Keratinocyte (primary cell): ENCODE results near the gene GALNT6. TPM values are rescaled to one million over a fixed set of nuclear protein-coding genes. Genes with fewer than 3 reads are reported as not detected.

Experiments used
- DNase-seq: peaks from one replicate; pipeline ENCODE4 v3.0.0-alpha.2; 2011; ENCODE audit warnings: low read depth, missing footprints, low spot score
- FAIRE-seq: peaks from 2 replicates; lab custom pipeline; 2011; peaks lifted over from hg19 to GRCh38; lab: Jason Lieb, UNC
- H2AFZ ChIP-seq: 2 replicates; pipeline ENCODE4 v1.6.0; 2012; ENCODE audit warnings: low read length, control low read depth, inconsistent platforms; ENCODE audit not compliant: control insufficient read depth
- H3K27ac ChIP-seq: 2 replicates; pipeline ENCODE4 v1.5.1; 2011; ENCODE audit warnings: low read length; ENCODE audit not compliant: control insufficient read depth, insufficient read depth
- H3K27me3 ChIP-seq: 3 replicates; pipeline ENCODE4 v1.6.0; 2011; ENCODE audit warnings: low read length; ENCODE audit not compliant: control insufficient read depth, insufficient read depth; ENCODE audit errors: extremely low read depth
- H3K36me3 ChIP-seq, 2 experiments: 2 replicates in 1 of 2; 3 replicates in 1 of 2; pipeline ENCODE4 v1.5.1; 2011; ENCODE audit warnings: low read length in 2 of 2, mild to moderate bottlenecking in 1 of 2; ENCODE audit not compliant: control insufficient read depth in 2 of 2, insufficient read depth in 2 of 2; ENCODE audit errors: extremely low read depth in 1 of 2
- H3K4me1 ChIP-seq: 3 replicates; pipeline ENCODE4 v1.5.1; 2011; ENCODE audit warnings: low read length; ENCODE audit not compliant: control insufficient read depth, insufficient read depth; ENCODE audit errors: extremely low read depth
- H3K4me2 ChIP-seq: 3 replicates; pipeline ENCODE4 v1.6.0; 2011; ENCODE audit warnings: low read depth, low read length; ENCODE audit not compliant: control insufficient read depth, insufficient read depth; ENCODE audit errors: extremely low read depth
- H3K4me3 ChIP-seq, 3 experiments: fragments of 200-600 bp in 1 of 3; sonication (generic) in 1 of 3; 2 replicates in 2 of 3; 3 replicates in 1 of 3; pipeline ENCODE4 v1.5.1; 2011 to 2016; ENCODE audit warnings: low read length in 3 of 3, mild to moderate bottlenecking in 3 of 3, control low read depth in 2 of 3, inconsistent platforms in 1 of 3, low read depth in 1 of 3, mixed read lengths in 1 of 3, mixed run types in 1 of 3, moderate library complexity in 1 of 3; ENCODE audit not compliant: control insufficient read depth in 2 of 3, insufficient read depth in 2 of 3; ENCODE audit errors: extremely low read depth in 1 of 3
- H3K79me2 ChIP-seq: 2 replicates; pipeline ENCODE4 v1.6.0; 2012; ENCODE audit warnings: low read length; ENCODE audit not compliant: control insufficient read depth, insufficient read depth
- H3K9ac ChIP-seq: 3 replicates; pipeline ENCODE4 v1.6.0; 2011; ENCODE audit warnings: low read length; ENCODE audit not compliant: control insufficient read depth, insufficient read depth; ENCODE audit errors: extremely low read depth
- H3K9me1 ChIP-seq: 3 replicates; pipeline ENCODE4 v1.6.0; 2011; ENCODE audit warnings: low read length; ENCODE audit not compliant: control insufficient read depth, insufficient read depth; ENCODE audit errors: extremely low read depth
- H3K9me3 ChIP-seq: 2 replicates; pipeline ENCODE4 v1.5.1; 2012; ENCODE audit warnings: low read depth, low read length; ENCODE audit not compliant: control insufficient read depth
- H4K20me1 ChIP-seq: 3 replicates; pipeline ENCODE4 v1.6.0; 2011; ENCODE audit warnings: low read length; ENCODE audit not compliant: control insufficient read depth, insufficient read depth; ENCODE audit errors: extremely low read depth
- CTCF ChIP-seq, 3 experiments: IDR thresholded peaks in 1 of 3; conservative IDR thresholded peaks in 1 of 3; optimal IDR thresholded peaks in 1 of 3; 2 replicates in 2 of 3; 3 replicates in 1 of 3; pipeline versions ENCODE3 to v1.5.1; 2011; ENCODE audit warnings: low read length in 3 of 3, mild to moderate bottlenecking in 3 of 3, moderate library complexity in 2 of 3, control low read depth in 1 of 3, inconsistent platforms in 1 of 3; ENCODE audit not compliant: insufficient read depth in 2 of 3; ENCODE audit errors: extremely low read depth in 1 of 3
- EZH2 ChIP-seq: IDR thresholded peaks from one replicate; pipeline ENCODE4 v1.6.1; 2012; ENCODE audit warnings: inconsistent platforms, mild to moderate bottlenecking, low read length, moderate library complexity
- dilution Hi-C: fragments of 300-500 bp; cut with MboI; formaldehyde crosslinking; loops from one replicate; pipeline ENCODE4 v1.7.0; 2020; ENCODE audit warnings: low sequenced_read_pairs; ENCODE audit not compliant: extremely low pct_ligation_motif_present
- polyA plus RNA-seq, 5 experiments: library from polyadenylated mRNA; depleted of rRNA in 3 of 5; stranded (reverse) in 3 of 5; stranded (forward) in 1 of 5; unstranded in 1 of 5; fragments of >200 nt; gene quantifications; 1 replicate in 1 of 5; 2 replicates in 3 of 5; 3 replicates in 1 of 5; pipeline versions ENCODE4 v1.2.1 to v1.2.3, GENCODE V29; 2011 to 2012; ENCODE audit warnings: missing spikeins in 2 of 5, low read depth in 1 of 5, low replicate concordance in 1 of 5

The GALNT6 gene
- polyA plus RNA-seq, 1 donor (not counting 4 experiments of a cell fraction or from before 2014, with no cell fraction given) = 42.7 TPM

GRCh38 chr12:51364001-51364400, 27.2 kb downstream of the GALNT6 start:
- peaks cover 3% of the 10 kb centered on the region for H3K4me1 ChIP-seq
- no peak overlapping the region for H3K27ac ChIP-seq
- no peaks in the 10 kb centered on the region for H3K9me1 ChIP-seq
- H4K20me1 ChIP-seq = peaks cover 2% of the 10 kb centered on the region
- no peak overlapping the region for H2AFZ ChIP-seq
- no peak overlapping the region for H3K4me3 ChIP-seq
- FAIRE-seq (no peak), DNase-seq (no peak)
- no peaks in the 10 kb centered on the region for H3K9me3 ChIP-seq
- no peak for TF ChIP-seq CTCF (optimal IDR thresholded peaks at IDR 0.05 in 1 of 3, IDR thresholded peaks at IDR 0.05 in 1 of 3, conservative IDR thresholded peaks at IDR 0.05 in 1 of 3; ENCODE audit: extremely low read depth in 1 of 3, insufficient read depth in 2 of 3, low read length in 3 of 3)
- no peak for TF ChIP-seq EZH2
- dilution Hi-C loops = no loop called here
- H3K79me2 ChIP-seq = no peaks in the 10 kb centered on the region
- H3K27me3 ChIP-seq = no peaks in the 10 kb centered on the region
- no peak overlapping the region for H3K4me2 ChIP-seq
- no peak overlapping the region for H3K9ac ChIP-seq
- H3K36me3 ChIP-seq = peaks cover 35 to 40% of the 10 kb centered on the region in 2 experiments

GRCh38 chr12:51362747-51363342, 28.4 kb downstream of the GALNT6 start:
- peaks cover 31 to 45% of the 10 kb centered on the region in 2 experiments for H3K36me3 ChIP-seq
- no peak overlapping the region for H2AFZ ChIP-seq
- TF ChIP-seq EZH2 (no peak), CTCF (optimal IDR thresholded peaks at IDR 0.05 in 1 of 3, IDR thresholded peaks at IDR 0.05 in 1 of 3, conservative IDR thresholded peaks at IDR 0.05 in 1 of 3; ENCODE audit: extremely low read depth in 1 of 3, insufficient read depth in 2 of 3, low read length in 3 of 3) (no peak)
- no peak overlapping the region for H3K4me2 ChIP-seq
- no peak for DNase-seq
- no peaks in the 10 kb centered on the region for H3K9me1 ChIP-seq
- H3K9me3 ChIP-seq = no peaks in the 10 kb centered on the region
- dilution Hi-C loops = no loop called here
- no peak for FAIRE-seq
- no peak overlapping the region for H3K27ac ChIP-seq
- no peak overlapping the region for H3K4me3 ChIP-seq
- H3K27me3 ChIP-seq = no peaks in the 10 kb centered on the region
- no peaks in the 10 kb centered on the region for H3K79me2 ChIP-seq
- no peaks in the 10 kb centered on the region for H4K20me1 ChIP-seq
- H3K4me1 ChIP-seq = no peaks in the 10 kb centered on the region
- no peak overlapping the region for H3K9ac ChIP-seq
